ENCODE measurements around the gene ACCSL.

DNA sequence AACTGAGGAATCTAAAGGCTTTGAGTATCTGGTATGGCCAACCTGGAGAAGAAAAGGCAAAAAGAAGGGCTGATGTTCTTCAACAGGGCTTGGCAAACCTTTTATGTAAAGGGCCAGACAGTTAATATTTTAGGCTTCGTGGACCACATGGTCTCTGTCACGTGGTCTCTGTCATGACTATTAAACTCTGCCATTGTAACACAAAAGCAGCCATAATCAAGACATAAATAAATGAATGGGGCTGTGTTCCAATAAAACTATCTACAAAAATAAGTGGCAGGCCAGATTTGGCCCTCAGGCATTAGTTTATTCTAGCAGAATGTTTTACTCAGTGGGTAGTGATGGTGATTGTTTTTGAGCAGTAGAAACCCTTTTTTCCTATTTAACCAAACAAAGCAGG is 483 bp upstream of the ACCSL start:
- TF ChIP-seq, protein P1, sequence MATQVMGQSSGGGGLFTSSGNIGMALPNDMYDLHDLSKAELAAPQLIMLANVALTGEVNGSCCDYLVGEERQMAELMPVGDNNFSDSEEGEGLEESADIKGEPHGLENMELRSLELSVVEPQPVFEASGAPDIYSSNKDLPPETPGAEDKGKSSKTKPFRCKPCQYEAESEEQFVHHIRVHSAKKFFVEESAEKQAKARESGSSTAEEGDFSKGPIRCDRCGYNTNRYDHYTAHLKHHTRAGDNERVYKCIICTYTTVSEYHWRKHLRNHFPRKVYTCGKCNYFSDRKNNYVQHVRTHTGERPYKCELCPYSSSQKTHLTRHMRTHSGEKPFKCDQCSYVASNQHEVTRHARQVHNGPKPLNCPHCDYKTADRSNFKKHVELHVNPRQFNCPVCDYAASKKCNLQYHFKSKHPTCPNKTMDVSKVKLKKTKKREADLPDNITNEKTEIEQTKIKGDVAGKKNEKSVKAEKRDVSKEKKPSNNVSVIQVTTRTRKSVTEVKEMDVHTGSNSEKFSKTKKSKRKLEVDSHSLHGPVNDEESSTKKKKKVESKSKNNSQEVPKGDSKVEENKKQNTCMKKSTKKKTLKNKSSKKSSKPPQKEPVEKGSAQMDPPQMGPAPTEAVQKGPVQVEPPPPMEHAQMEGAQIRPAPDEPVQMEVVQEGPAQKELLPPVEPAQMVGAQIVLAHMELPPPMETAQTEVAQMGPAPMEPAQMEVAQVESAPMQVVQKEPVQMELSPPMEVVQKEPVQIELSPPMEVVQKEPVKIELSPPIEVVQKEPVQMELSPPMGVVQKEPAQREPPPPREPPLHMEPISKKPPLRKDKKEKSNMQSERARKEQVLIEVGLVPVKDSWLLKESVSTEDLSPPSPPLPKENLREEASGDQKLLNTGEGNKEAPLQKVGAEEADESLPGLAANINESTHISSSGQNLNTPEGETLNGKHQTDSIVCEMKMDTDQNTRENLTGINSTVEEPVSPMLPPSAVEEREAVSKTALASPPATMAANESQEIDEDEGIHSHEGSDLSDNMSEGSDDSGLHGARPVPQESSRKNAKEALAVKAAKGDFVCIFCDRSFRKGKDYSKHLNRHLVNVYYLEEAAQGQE (IDR thresholded peaks at IDR 0.05; ENCODE audit: insufficient read depth in 1 of 2, low read depth in 2 of 2, low read length in 2 of 2), result no peak
- TF ChIP-seq SIN3A (IDR thresholded peaks at IDR 0.05; ENCODE audit: borderline replicate concordance, insufficient read depth, low read length) (no peak), TAF1 (IDR thresholded peaks at IDR 0.05; ENCODE audit: borderline replicate concordance, insufficient read depth, low read length) (no peak), FOXP2 (optimal IDR thresholded peaks at IDR 0.05; ENCODE audit: borderline replicate concordance, extremely low read depth, extremely low read length, insufficient read depth) (no peak)

Data from PFSK-1 (cell line).